Esophagus squamous epithelium (tissue), 4 donors: ENCODE measurements around the gene FGF12.

ENCODE experiments used
- POLR2A ChIP-seq, 4 donors: fragments of 450-650 bp; IDR thresholded peaks; one replicate each; pipeline ENCODE4 v1.6.1; 2017; ENCODE audit warnings: antibody characterized with exemption in 4 of 4, mild to moderate bottlenecking in 4 of 4, moderate library complexity in 3 of 4
- TF ChIP-seq, protein P1 (sequence below), 6 experiments: fragments of 450-650 bp in 4 of 6; fragments of 200-600 bp in 2 of 6; sonication (generic) in 2 of 6; IDR thresholded peaks; one replicate each; pipeline ENCODE4 v1.5.1; 2016 to 2019; ENCODE audit warnings: antibody characterized with exemption in 6 of 6, mild to moderate bottlenecking in 4 of 6, moderate library complexity in 4 of 6

DNA sequence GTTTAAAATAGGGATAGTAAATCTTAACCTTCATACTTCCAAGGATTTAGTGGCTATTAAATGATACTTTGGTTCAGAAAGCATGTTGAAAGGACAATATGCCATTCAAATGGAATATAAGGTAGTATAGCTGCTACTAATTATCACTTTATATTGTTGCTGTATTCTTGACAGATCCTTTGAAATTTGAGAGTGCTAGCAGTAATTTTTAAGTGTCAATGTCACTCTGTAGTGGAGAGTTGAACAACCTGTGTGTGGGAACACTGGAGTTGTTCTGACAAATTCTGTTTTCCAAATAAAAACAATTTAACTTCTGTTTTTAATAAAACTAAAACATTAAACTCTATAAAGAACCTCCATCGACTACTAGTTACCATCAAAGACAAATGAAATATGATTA is 565.7 kb downstream of the FGF12 start:
- TF ChIP-seq, protein P1, sequence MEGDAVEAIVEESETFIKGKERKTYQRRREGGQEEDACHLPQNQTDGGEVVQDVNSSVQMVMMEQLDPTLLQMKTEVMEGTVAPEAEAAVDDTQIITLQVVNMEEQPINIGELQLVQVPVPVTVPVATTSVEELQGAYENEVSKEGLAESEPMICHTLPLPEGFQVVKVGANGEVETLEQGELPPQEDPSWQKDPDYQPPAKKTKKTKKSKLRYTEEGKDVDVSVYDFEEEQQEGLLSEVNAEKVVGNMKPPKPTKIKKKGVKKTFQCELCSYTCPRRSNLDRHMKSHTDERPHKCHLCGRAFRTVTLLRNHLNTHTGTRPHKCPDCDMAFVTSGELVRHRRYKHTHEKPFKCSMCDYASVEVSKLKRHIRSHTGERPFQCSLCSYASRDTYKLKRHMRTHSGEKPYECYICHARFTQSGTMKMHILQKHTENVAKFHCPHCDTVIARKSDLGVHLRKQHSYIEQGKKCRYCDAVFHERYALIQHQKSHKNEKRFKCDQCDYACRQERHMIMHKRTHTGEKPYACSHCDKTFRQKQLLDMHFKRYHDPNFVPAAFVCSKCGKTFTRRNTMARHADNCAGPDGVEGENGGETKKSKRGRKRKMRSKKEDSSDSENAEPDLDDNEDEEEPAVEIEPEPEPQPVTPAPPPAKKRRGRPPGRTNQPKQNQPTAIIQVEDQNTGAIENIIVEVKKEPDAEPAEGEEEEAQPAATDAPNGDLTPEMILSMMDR (IDR thresholded peaks at IDR 0.05) = no peak
- no peak for TF ChIP-seq POLR2A (IDR thresholded peaks at IDR 0.05)
